ENCODE data around the gene KXD1. TPM values are rescaled to one million over a fixed set of nuclear protein-coding genes. Genes with fewer than 3 reads are reported as not detected.

Gene KXD1
- total RNA-seq, 1 experiment from 2014 or later = 138 TPM

DNA sequence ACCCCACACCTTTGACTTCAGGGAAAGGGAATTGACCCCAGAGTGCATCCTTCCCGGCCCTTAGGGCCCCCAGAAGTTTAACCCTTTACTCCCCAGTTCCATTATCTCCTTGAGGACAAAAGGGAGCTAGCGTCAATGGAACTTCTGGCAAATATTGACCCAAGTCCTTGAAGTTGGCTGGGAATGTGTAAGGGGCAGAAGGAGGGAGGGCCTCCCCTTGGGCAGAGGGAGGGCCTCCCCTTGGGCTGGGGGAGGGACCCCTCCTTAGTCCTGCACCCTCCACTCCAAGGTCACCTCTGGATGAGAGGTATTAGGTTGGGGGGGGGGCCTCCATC, 52.0 kb downstream of the KXD1 start:
- no peak overlapping the region for H3K4me2 ChIP-seq (ENCODE audit: insufficient read depth, insufficient read length, low read length)
- H3K27ac Mint-ChIP-seq = no peak overlapping the region
- H3K14ac ChIP-seq (ENCODE audit: insufficient read depth, low read length) = no peak overlapping the region; the same call in 1 of the 2 replicates
- H3K9me3 ChIP-seq (ENCODE audit: control insufficient read depth, low read depth, low read length) = no peaks in the 10 kb centered on the region
- no peak for DNase-seq
- H2BK12ac ChIP-seq (ENCODE audit: insufficient read length, low read depth, low read length) = no peak overlapping the region
- H4K8ac ChIP-seq (replicated peaks; ENCODE audit: insufficient read length, low read depth, low read length) = no peak overlapping the region
- H3K9ac ChIP-seq (ENCODE audit: extremely low read depth, insufficient read length, low read length) = no peak overlapping the region
- H4K20me1 ChIP-seq (ENCODE audit: control insufficient read depth, insufficient read depth, insufficient read length) = no peaks in the 10 kb centered on the region
- peaks cover 86% of the 10 kb centered on the region for H3K27me3 Mint-ChIP-seq (ENCODE audit: low read depth)
- H3K9me3 Mint-ChIP-seq = peaks cover 0 to 2% of the 10 kb centered on the region in 2 experiments; a peak in 2 of 5 replicates
- H3K4me1 Mint-ChIP-seq = peaks cover 45 to 64% of the 10 kb centered on the region in 2 experiments
- peaks cover 27% of the 10 kb centered on the region for H3K23me2 ChIP-seq (ENCODE audit: insufficient read length, low read depth, low read length, poor library complexity, severe bottlenecking)
- H3K79me2 ChIP-seq (ENCODE audit: insufficient read depth, low read length) = no peaks in the 10 kb centered on the region
- peaks cover 81% of the 10 kb centered on the region for H3K27me3 ChIP-seq (ENCODE audit: insufficient read depth, low read length)
- H2BK120ac ChIP-seq (ENCODE audit: low read depth, low read length, poor library complexity, severe bottlenecking) = no peak overlapping the region
- H2AK5ac ChIP-seq (ENCODE audit: insufficient read length, low read length) = no peak overlapping the region
- H2BK15ac ChIP-seq (ENCODE audit: low read depth, low read length) = no peak overlapping the region
- peak overlapping the region in 1 of 2 experiments; percentile 19; a peak in 2 of 5 replicates for H3K4me3 Mint-ChIP-seq
- no peak overlapping the region for H3K4ac ChIP-seq (ENCODE audit: low read depth, low read length)
- no peak overlapping the region for H4K5ac ChIP-seq (ENCODE audit: insufficient read length, low read depth, low read length)
- H2AFZ ChIP-seq (ENCODE audit: low read length) = no peak overlapping the region
- H3K56ac ChIP-seq (ENCODE audit: insufficient read length, low read depth, low read length) = no peak overlapping the region
- H3T11ph ChIP-seq (ENCODE audit: low read length) = no peak overlapping the region
- no peak overlapping the region for H3K23ac ChIP-seq (ENCODE audit: insufficient read length, low read depth, low read length)
- no peak overlapping the region for H4K91ac ChIP-seq (ENCODE audit: insufficient read length, low read depth, low read length)
- peaks cover 17% of the 10 kb centered on the region for H3K4me1 ChIP-seq (ENCODE audit: insufficient read depth, low read length)
- H2BK5ac ChIP-seq (ENCODE audit: insufficient read length, low read length) = no peak overlapping the region
- H3K79me1 ChIP-seq (ENCODE audit: insufficient read depth, low read depth, low read length, poor library complexity, severe bottlenecking) = no peaks in the 10 kb centered on the region
- H3K18ac ChIP-seq (ENCODE audit: insufficient read length, low read depth, low read length) = no peak overlapping the region
- no peak overlapping the region for H3K27ac ChIP-seq (ENCODE audit: insufficient read length, low read depth, low read length)
- H3K36me3 Mint-ChIP-seq (ENCODE audit: insufficient read depth in 1 of 3, low read depth in 3 of 3) = peaks cover 0 to 2% (median 0%) of the 10 kb centered on the region in 3 experiments; a peak in 3 of 7 replicates
- TF ChIP-seq, protein P1, sequence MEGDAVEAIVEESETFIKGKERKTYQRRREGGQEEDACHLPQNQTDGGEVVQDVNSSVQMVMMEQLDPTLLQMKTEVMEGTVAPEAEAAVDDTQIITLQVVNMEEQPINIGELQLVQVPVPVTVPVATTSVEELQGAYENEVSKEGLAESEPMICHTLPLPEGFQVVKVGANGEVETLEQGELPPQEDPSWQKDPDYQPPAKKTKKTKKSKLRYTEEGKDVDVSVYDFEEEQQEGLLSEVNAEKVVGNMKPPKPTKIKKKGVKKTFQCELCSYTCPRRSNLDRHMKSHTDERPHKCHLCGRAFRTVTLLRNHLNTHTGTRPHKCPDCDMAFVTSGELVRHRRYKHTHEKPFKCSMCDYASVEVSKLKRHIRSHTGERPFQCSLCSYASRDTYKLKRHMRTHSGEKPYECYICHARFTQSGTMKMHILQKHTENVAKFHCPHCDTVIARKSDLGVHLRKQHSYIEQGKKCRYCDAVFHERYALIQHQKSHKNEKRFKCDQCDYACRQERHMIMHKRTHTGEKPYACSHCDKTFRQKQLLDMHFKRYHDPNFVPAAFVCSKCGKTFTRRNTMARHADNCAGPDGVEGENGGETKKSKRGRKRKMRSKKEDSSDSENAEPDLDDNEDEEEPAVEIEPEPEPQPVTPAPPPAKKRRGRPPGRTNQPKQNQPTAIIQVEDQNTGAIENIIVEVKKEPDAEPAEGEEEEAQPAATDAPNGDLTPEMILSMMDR (conservative IDR thresholded peaks at IDR 0.05) = no peak
- no peak overlapping the region for H2BK20ac ChIP-seq (ENCODE audit: low read depth, low read length, poor library complexity, severe bottlenecking)
- no CpG with 5 or more reads among the region's 2 CpGs for WGBS (ENCODE audit: extremely low coverage, insufficient read length, low lambda C conversion rate)
